ENCODE results near the gene TSGA10IP.

The TSGA10IP gene

GRCh38 chr11:65941720-65942310, 3.5 kb upstream of the TSGA10IP start:
- H2AFZ ChIP-seq (ENCODE audit: low read length) = no peak overlapping the region
- no peaks in the 10 kb centered on the region for H3K9me3 ChIP-seq (ENCODE audit: insufficient read depth, low read depth, low read length)
- TF ChIP-seq EZH2phosphoT487 (IDR thresholded peaks at IDR 0.05; ENCODE audit: borderline replicate concordance) (no peak), CTCF (conservative IDR thresholded peaks at IDR 0.05; ENCODE audit: low read length) (no peak)
- H3K36me3 ChIP-seq (ENCODE audit: insufficient read depth, low read length) = no peaks in the 10 kb centered on the region
- no peaks in the 10 kb centered on the region for H3K4me1 ChIP-seq (ENCODE audit: insufficient read depth, low read length, poor library complexity, severe bottlenecking)
- no peak overlapping the region for H3K4me2 ChIP-seq (ENCODE audit: low read depth, low read length, poor library complexity, severe bottlenecking)
- no peaks in the 10 kb centered on the region for H3K27me3 ChIP-seq (ENCODE audit: insufficient read depth, low read length, poor library complexity, severe bottlenecking)
- H3K79me2 ChIP-seq (ENCODE audit: insufficient read depth, low read length) = no peaks in the 10 kb centered on the region
- no peak overlapping the region for H3K9ac ChIP-seq (ENCODE audit: low read depth, low read length, poor library complexity, severe bottlenecking)
- no peaks in the 10 kb centered on the region for H3K9me2 ChIP-seq (replicated peaks; ENCODE audit: low read depth, low read length)
- H3F3A ChIP-seq (ENCODE audit: low read depth) = no peaks in the 10 kb centered on the region
- no peaks in the 10 kb centered on the region for H4K20me1 ChIP-seq (ENCODE audit: insufficient read depth, low read length, poor library complexity, severe bottlenecking)
- no peak overlapping the region for H3K4me3 ChIP-seq (ENCODE audit: low read length, poor library complexity, severe bottlenecking)

- H4K20me1 ChIP-seq (ENCODE audit: insufficient read depth, low read length, poor library complexity, severe bottlenecking) = no peaks in the 10 kb centered on the region
- no peak overlapping the region for H3K4me2 ChIP-seq (ENCODE audit: low read depth, low read length, poor library complexity, severe bottlenecking)
- H3K9me3 ChIP-seq (ENCODE audit: insufficient read depth, low read depth, low read length) = no peaks in the 10 kb centered on the region
- no peak overlapping the region for H2AFZ ChIP-seq (ENCODE audit: low read length)
- no peak overlapping the region for H3K9ac ChIP-seq (ENCODE audit: low read depth, low read length, poor library complexity, severe bottlenecking)
- no peak for TF ChIP-seq CTCF (conservative IDR thresholded peaks at IDR 0.05; ENCODE audit: low read length)
- no peak for TF ChIP-seq EZH2phosphoT487 (IDR thresholded peaks at IDR 0.05; ENCODE audit: borderline replicate concordance)
- no peaks in the 10 kb centered on the region for H3K27me3 ChIP-seq (ENCODE audit: insufficient read depth, low read length, poor library complexity, severe bottlenecking)
- no peak overlapping the region for H3K4me3 ChIP-seq (ENCODE audit: low read length, poor library complexity, severe bottlenecking)
- H3F3A ChIP-seq (ENCODE audit: low read depth) = no peaks in the 10 kb centered on the region
- H3K4me1 ChIP-seq (ENCODE audit: insufficient read depth, low read length, poor library complexity, severe bottlenecking) = no peaks in the 10 kb centered on the region
- no peaks in the 10 kb centered on the region for H3K79me2 ChIP-seq (ENCODE audit: insufficient read depth, low read length)
- H3K9me2 ChIP-seq (replicated peaks; ENCODE audit: low read depth, low read length) = no peaks in the 10 kb centered on the region
- no peaks in the 10 kb centered on the region for H3K36me3 ChIP-seq (ENCODE audit: insufficient read depth, low read length)
Observed at GRCh38 chr11:65942531-65942930, 2.7 kb upstream of the TSGA10IP start.

- Histone ChIP-seq H3K79me2 (ENCODE audit: insufficient read depth, low read length) (no peaks in the 10 kb centered on the region), H3K4me2 (ENCODE audit: low read depth, low read length, poor library complexity, severe bottlenecking) (no peak overlapping the region), H3K4me3 (ENCODE audit: low read length, poor library complexity, severe bottlenecking) (no peak overlapping the region), H2AFZ (ENCODE audit: low read length) (no peak overlapping the region), H3F3A (ENCODE audit: low read depth) (no peaks in the 10 kb centered on the region), H3K9me2 (replicated peaks; ENCODE audit: low read depth, low read length) (no peaks in the 10 kb centered on the region), H4K20me1 (ENCODE audit: insufficient read depth, low read length, poor library complexity, severe bottlenecking) (no peaks in the 10 kb centered on the region), H3K9ac (ENCODE audit: low read depth, low read length, poor library complexity, severe bottlenecking) (no peak overlapping the region), H3K36me3 (ENCODE audit: insufficient read depth, low read length) (no peaks in the 10 kb centered on the region), H3K9me3 (ENCODE audit: insufficient read depth, low read depth, low read length) (no peaks in the 10 kb centered on the region), H3K4me1 (ENCODE audit: insufficient read depth, low read length, poor library complexity, severe bottlenecking) (no peaks in the 10 kb centered on the region), H3K27me3 (ENCODE audit: insufficient read depth, low read length, poor library complexity, severe bottlenecking) (no peaks in the 10 kb centered on the region)
- TF ChIP-seq CTCF (conservative IDR thresholded peaks at IDR 0.05; ENCODE audit: low read length) = no peak
Observed at GRCh38 chr11:65944191-65944590, 1.1 kb upstream of the TSGA10IP start.
